Inferior parietal cortex (tissue), 1 donor: Measurements from ENCODE around the gene MT4.

Source experiments
- DNase-seq: peaks from one replicate; pipeline ENCODE4 v3.0.0-alpha.2; 2016; ENCODE audit errors: extremely low spot score

Gene MT4

DNA sequence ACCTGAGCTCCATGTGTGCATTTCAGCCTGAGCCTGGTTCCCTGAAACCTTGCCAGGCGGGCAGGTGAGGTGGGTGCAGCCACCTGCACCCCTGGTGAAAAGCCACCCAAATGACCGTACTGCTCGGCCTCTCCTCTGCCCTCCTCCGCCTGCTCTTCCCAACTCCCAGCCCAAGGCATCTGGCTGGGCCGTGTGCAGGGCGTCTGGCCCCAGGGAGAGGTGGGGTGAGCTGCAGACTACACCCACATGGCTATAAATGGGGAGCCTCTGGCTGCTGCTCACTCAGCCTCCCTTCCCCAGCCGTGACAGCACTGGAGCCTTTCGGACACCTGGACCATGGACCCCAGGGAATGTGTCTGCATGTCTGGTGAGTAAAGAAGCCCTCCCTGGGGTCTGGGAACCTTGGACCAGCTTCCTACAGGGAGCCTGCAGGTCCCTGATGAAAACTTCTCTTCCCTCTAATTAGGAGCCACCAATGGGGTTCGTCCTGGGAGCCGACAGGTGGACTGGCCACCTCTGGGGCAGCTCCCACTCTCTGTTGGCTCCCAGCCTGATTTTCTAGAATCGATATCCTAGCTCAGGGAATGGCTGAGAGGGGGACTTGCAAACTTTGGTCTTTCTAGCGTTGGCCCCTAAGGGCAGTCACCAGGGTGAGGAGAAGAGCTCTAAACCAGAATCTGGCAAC is at the start of gene MT4:
Gene MT4 (plus strand): TSS at position 281 of the 685 bp plus-strand sequence. CDS start 56 bp downstream, at position 337.
- no peak for DNase-seq

DNA sequence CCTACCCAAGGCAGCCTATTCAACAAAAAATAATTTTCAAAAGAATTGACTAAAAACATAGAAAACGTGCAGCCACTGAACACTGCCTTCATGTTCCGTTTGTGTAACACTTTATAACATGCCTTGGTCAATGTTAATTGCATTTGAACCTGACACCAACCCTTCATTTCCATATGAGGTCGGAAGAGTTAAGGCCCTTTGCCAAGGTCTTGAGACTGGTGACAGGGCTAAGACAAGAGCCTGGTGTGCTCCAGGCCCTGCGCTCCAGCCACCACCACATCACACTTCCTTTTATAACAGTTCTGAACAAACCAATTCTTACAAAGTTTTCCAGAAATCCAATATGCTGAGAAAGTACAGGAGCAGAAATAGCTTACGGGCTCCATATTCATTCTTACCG is 49.2 kb upstream of the MT4 start:
- peak; percentile 29 for DNase-seq

DNA sequence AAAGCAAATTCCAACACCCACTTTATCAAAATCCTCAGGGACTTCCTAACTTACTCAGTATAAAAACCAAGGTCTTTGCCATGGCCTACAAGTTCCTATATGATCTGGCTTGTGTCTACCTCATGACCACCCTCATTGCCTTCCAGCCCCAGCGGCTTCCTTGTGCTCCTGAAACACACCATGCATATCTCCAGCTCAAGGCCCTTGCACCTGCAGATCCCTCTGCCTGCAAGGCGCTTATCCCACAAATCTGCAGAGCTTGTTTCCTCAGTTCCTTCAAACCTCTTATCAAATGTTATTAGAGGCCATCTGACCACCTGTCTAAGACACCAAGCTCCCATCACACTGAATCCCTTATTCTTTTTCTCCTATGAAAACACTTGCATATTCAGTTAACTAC is 47.7 kb upstream of the MT4 start:
- DNase-seq = peak; percentile 20

DNA sequence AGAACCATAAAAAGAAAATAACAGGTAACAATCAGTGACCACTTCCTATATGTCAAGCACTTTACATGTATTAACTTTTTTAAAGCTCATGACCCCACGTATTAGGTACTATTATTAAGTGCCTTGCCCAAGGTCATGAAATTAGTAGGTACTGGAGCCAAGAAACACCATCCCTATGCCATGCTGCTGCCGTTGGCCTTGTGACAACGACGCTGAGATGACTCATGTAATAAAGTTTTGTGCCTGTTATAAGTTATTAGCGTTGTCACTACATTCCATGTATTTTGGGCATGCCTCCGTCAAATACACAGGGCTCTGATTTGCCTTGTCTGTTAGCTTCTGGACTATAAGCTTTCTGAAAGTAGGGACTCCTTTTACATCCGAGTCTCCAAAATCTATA is 46.4 kb upstream of the MT4 start:
- DNase-seq = no peak

- DNase-seq = peak; percentile 95
These were observed 45.2 kb upstream of the MT4 start, which contains the start of gene BBS2 for GRCh38 chr16:56519459-56520250. Gene BBS2, minus strand, starts transcription at chr16:56520024. Its CDS starts 162 bp downstream, at chr16:56519862.

DNA sequence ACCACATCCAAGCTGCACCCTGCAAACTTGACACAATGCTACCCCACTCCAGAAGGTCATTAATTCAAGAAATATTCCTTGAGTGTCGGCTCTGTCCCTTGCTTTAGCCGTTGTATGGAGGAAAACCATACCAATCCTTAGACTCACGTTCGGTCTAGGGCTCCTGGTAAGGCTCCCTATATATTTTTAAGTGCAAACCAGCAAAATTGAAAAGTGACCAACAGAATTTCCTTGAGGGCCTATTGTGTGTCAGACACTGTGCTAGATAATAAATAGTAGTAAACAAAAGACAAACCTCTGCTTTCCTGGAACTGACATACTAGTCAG is 44.7 kb upstream of the MT4 start:
- no peak for DNase-seq

- no peak for DNase-seq
These were observed 39.6 kb upstream of the MT4 start for GRCh38 chr16:56525236-56525635.

- no peak for DNase-seq
These were observed 34.0 kb upstream of the MT4 start for GRCh38 chr16:56530872-56531271.

GRCh38 chr16:56532714-56533113 is 32.2 kb upstream of the MT4 start:
- no peak for DNase-seq

- DNase-seq = no peak
These were observed 30.0 kb upstream of the MT4 start for GRCh38 chr16:56534847-56535383.

GRCh38 chr16:56538331-56538730 is 26.5 kb upstream of the MT4 start:
- no peak for DNase-seq

- no peak for DNase-seq
These were observed 25.2 kb upstream of the MT4 start for GRCh38 chr16:56539656-56540055.

GRCh38 chr16:56542039-56542438 is 22.8 kb upstream of the MT4 start:
- no peak for DNase-seq

GRCh38 chr16:56547120-56547948 is 17.5 kb upstream of the MT4 start:
- DNase-seq = peak; percentile 84

GRCh38 chr16:56547949-56548567 is 16.8 kb upstream of the MT4 start:
- no peak for DNase-seq

- DNase-seq = no peak
These were observed 15.7 kb upstream of the MT4 start for GRCh38 chr16:56549161-56549560.

DNA sequence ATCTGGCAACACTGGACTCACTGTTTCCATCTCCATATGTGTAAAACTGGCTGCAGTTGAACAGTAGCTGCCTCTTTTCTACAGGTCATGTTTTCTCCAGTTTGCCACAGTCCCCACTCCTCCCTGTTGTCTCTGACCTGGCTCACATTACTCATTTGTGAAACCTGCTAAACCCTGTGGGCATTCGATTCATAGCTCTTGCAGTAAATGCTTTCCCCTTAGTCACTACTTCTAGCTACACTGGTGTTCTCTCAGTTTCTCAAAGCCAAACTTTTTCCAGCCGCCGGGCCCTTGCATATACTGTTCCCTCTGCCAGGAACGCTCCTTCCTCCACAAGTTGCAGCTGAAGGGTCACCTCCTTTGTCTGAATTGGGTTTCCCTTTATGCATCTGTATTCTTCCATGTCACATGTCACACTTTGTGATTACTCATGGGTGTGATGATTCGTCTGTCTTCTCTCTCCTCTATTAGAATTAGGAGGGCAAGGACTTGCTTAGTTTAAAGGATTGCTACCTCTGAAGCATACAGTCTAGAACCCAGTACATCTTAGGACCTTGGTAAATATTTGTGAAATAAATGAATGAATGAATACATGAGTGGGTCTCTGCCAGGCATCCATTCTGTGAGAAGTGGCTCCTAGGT is 15.0 kb upstream of the MT4 start:
- no peak for DNase-seq

DNA sequence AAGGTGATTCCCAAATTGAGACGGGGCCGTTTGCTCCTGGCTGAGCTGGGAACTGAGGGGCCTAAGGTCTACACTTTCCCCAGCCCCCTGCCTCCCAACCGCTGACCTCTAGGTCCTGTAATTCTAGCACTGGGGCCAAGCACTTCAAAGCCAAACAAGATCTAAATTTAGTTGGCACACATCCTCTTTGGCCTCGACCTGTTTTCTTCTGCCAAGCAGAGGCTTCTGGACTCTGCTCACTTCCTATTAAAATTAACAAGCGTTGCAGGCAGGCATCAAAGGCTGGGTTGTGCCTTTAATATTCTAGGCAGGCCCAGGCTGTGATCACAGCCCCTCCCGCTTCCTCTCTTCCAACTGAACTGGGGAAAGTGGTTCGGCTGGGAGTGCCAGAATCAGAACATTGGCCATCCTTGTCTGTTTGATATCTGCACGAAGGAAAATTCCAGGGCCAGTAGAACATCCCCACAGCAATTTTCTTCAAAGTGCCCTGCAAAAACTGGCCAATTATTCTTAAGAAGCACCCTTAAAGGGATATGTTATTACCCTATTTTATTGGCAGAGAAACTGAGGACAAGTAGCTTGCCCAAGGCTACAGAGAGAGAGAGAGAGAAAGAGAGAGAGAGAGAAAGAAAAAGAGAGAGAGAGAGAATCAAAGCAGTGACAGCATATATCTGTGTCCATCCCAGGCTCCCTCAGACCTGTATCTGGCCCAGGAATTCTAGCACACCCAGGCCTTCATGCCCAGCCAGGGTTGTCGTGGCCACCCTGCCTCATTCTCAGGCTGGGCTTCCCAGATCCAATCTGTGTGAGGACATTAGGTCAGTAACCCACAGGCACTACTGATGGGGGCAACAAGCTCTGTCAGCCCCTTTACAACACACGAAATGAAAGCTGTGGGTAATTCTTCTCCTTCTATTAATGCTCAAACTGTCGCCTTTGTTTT is 12.8 kb upstream of the MT4 start:
- peak; percentile 74 for DNase-seq

- no peak for DNase-seq
These were observed 10.4 kb upstream of the MT4 start for GRCh38 chr16:56554441-56554840.
